ENCODE results near the gene ATP11B. TPM values are rescaled to one million over a fixed set of nuclear protein-coding genes. Genes with fewer than 3 reads are reported as not detected.

Gene ATP11B
- 10 to 100 TPM; 35.4 to 66.6 (median 62.4) TPM for polyA plus RNA-seq (ENCODE audit: insufficient read depth in 1 of 5, insufficient read length in 5 of 5, low replicate concordance in 1 of 5)
- long read RNA-seq, donor 1, full-length matches to known transcripts = 2 of 2 reads
- long read RNA-seq, donor 1, partial matches to known transcripts = 0 of 2 reads
- long read RNA-seq, donor 1, other reads (novel, unspliced or antisense) = 0 of 2 reads
- long read RNA-seq, donor 2, full-length matches to known transcripts = 1 of 1 reads
- long read RNA-seq, donor 2, partial matches to known transcripts = 0 of 1 reads
- long read RNA-seq, donor 2, other reads (novel, unspliced or antisense) = 0 of 1 reads
- long read RNA-seq, donor 3, partial matches to known transcripts = 9 of 9 reads
- long read RNA-seq, donor 3, other reads (novel, unspliced or antisense) = 0 of 9 reads
- long read RNA-seq, donor 4 = 0 reads
- long read RNA-seq, donor 5, partial matches to known transcripts = 0 of 2 reads
- long read RNA-seq, donor 5, other reads (novel, unspliced or antisense) = 0 of 2 reads
- long read RNA-seq, donor 6, full-length matches to known transcripts = 2 of 2 reads
- long read RNA-seq, donor 6, partial matches to known transcripts = 0 of 2 reads
- long read RNA-seq, donor 6, other reads (novel, unspliced or antisense) = 0 of 2 reads
- long read RNA-seq, donor 7, full-length matches to known transcripts = 2 of 2 reads
- long read RNA-seq, donor 7, partial matches to known transcripts = 0 of 2 reads
- long read RNA-seq, donor 7, other reads (novel, unspliced or antisense) = 0 of 2 reads
- long read RNA-seq, donor 8 = 0 reads

- peak; percentile 80 to 81 for DNase-seq
Measured at GRCh38 chr3:182792901-182793662, at the start of gene ATP11B. Gene ATP11B (plus strand): TSS chr3:182793504. CDS start chr3:182793760, 256 bp downstream.

DNA sequence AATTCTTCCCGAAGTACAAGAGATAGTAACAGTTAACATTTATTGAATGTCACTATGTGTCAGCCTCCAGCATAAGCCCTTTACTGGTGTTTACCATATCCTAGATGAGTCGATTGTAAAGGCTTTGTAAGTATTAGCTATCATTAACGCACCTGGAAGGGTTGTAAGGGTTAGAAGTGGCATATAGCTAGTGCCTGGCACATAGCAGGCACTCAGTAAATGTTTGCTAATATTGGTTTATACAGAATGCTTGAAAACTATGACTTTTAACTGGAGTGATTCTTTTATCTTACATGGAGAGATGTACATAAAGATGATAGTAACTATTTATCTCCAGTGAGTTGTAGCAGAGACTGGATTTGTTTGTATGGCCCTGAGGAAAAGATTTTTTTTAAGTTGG is 46.3 kb upstream of the ATP11B start:
- no peak for DNase-seq

- no peak for DNase-seq
Measured at GRCh38 chr3:182755308-182755707, 38.0 kb upstream of the ATP11B start.

GRCh38 chr3:182755712-182756111 is 37.6 kb upstream of the ATP11B start:
- DNase-seq = no peak

- peak in 1 of 2 donors; percentile 29 for DNase-seq
Measured at GRCh38 chr3:182760576-182761164, 32.6 kb upstream of the ATP11B start.

- no peak for DNase-seq
Measured at GRCh38 chr3:182763896-182764295, 29.4 kb upstream of the ATP11B start.

DNA sequence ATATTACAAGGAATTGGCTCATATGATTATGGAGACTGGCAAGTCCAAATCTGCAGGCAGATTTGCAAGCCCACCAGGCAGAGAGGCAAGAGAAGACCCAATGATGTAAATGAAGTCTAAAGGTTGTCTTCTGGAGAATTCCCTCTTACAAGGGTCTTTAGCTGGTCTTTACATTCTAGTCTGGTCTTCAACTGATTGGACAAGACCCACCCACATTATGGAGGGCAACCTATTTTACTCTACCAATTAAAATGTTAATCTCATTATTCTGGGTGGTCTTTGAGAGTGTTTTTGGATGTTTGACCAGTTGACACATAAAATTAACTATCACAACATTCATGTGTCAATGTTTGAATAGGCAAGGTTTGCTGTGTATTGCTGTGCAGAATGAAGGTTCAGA is 28.0 kb upstream of the ATP11B start:
- no peak for DNase-seq

DNA sequence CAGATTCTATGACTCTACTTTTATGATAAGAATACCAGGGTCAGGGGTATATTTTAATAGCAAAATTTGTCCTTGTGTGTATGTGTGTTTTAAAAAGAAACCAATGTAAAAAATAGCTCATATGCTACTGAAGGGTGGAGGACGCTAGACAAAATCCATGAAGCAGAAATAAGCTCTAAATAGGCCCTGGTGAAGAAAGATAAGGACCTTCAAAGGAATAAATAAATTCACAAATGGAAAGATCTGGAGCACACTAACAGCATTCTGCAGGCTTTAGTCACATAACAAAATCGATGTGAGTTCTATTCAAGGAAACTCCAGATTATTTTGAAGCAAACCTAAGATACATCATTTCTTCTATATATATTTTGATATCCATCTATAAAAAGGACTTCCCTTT is 27.2 kb upstream of the ATP11B start:
- no peak for DNase-seq

DNA sequence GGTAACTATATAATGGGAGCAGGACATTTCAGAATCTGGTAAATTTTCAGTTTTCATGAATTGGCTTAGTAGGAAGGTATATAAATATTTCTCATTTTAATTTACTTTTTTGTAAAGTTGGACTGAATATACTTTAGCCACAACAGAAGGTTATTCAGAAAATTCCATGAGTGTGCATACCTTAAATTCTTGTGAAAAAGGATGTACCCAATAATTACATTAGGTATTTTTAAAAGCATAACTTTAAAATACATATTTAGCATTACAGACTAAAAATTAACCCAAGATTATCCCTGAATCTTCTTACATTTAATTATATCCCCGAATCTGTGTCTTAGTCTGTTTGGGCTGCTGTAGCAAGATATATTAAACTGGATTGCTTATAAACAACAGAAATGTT is 24.9 kb upstream of the ATP11B start:
- DNase-seq = no peak

DNA sequence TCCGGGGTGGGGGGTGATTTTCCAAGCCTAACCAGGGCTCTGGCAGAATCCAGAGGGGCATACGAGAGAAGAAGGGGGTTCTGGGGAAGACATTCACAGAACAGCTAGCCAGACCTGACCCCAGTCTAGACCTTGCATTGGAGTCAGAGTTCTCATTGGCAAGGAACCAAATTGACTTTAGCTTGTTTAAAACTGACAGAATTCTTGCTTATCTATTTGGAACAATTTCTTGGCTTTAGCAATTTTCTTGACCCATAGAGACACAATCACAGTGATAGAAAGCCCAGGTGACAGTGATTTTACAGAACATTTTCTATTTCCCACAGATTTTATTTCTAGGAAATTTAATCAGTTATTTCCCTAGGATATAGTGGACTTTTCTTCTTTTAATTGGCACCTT is 23.6 kb upstream of the ATP11B start:
- DNase-seq = no peak

DNA sequence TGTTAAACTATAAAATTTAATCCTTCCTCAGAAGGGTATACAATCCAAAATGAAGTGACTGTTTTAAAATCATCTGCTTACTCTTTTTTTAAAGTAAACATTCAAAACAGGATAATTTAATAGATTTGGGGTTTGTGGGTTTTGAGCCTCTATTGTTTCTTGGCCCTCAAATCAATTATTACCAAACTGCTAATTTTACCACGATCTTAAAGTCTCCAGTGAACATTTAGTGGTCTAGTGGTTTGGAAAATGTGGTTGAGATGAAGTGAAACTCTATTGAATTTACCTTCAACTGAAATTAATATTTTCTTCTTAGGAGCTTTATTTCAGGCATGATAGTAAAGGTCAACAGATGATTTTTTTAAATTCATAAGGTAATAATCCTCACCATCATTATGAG is 11.2 kb upstream of the ATP11B start:
- DNase-seq = no peak

GRCh38 chr3:182783106-182783505 is 10.2 kb upstream of the ATP11B start:
- DNase-seq = no peak

GRCh38 chr3:182784542-182784941 is 8.8 kb upstream of the ATP11B start:
- DNase-seq = no peak

GRCh38 chr3:182785142-182785541 is 8.2 kb upstream of the ATP11B start:
- no peak for DNase-seq

- no peak for DNase-seq
Measured at GRCh38 chr3:182785756-182786155, 7.5 kb upstream of the ATP11B start.

DNA sequence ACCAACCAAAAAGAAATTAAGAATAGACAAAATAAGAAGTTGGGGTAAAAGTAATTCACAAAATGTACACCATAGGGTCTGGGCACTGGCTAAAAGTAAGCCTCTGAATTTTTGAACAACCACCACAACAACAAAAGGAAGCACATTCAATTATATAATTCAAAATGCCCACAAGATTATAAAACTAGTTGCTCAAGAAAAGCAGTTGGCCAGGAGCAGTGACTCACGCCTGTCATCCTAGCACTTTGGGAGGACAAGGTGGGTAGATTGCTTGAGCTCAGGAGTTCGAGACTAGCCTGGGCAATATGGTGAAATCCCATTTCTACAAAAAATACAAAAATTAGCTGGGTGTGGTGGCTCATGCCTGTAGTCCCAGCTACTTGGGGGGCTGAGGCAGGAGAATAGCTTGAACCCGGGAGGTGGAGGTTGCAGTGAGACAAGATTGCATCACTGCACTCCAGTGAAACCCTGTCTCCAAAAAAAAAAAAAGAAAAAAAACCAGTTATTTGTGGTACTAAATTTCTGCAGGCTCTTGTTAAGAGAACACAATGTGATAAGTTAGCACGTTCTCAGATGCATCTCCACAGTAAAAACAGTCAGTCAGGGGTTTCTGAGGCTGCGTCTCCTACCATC is 6.6 kb upstream of the ATP11B start:
- no peak for DNase-seq

DNA sequence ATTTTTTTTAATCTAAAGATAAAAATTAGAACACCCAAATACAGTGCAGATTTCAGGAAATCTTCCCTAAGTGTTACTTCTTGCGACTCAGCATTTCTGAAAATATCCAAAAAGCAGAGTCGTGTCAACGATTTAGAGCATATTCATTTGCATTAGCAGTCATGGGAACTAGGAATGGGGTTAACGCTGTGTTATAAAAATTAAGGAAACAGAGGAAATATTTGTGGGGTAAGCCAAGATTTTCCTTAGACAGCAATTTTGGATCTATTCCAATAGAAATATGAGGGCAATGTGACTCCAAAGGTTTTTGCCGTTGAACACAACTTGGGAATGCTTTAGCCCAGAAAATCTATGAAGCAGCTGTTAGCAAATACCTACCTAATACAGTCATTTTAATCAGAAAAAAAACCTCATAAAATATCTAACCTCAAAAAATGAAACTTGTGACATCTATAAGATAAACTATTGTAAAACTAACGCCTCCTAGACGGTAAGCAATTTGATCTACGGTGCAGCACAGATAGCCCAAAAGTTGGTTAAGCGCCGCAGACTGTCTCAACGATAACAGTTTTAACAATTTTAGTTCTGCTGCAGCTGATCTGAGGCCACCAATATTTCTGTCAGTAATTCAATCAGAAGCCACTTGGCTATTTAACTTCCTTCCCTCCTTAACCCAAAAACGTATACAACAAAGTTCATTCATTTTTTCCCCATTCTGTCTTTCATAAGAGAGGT is 5.8 kb upstream of the ATP11B start:
- no peak for DNase-seq

- no peak for DNase-seq
Measured at GRCh38 chr3:182789371-182789770, 3.9 kb upstream of the ATP11B start.

GRCh38 chr3:182790612-182791011 is 2.7 kb upstream of the ATP11B start:
- no peak for DNase-seq

DNA sequence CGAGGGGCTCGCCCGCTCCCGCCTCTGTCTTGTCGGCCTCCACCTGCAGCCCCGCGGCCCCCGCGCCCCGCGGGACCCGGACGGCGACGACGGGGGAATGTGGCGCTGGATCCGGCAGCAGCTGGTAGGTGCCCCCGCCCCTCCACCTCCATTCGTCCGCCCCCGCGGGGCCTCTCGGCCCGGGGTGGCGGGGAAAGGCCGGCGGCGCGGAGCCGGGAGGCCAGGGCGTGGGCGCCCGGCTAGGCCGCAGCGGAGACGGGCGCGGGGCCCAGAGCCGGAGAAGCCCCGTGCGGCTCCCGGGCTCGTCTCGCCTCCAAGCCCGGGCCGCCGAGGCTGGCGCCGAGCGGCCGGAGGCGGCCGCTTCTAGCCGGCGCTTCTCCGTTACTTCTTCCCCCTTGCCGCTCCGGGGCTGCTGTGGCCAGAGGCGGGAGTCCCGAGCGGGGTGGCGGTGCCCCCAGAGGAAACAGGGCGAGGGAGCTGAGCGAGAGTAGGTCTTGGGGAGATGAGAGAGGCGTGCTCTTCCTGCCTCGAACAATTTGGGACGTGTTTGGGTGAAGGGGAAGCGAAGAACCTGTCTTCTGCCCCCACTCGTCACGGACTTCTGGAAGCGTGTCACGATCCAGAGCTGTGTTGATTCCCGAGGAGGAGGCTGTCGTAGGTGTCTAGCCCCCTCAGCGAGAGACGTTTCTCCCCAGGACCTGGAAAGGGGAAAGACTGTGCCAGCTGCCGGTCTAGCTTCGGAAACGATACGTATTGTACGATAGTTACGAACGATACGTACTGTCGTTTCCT is 555 bp downstream of the ATP11B start:
- peak; percentile 55 to 56 for DNase-seq

All from right lung (tissue), 10 donors.